Fibroblast of upper back skin (primary cell): ENCODE data around the gene HOXD12.

Source experiments
- DNase-seq: peaks from one replicate; pipeline ENCODE4 v3.0.0-alpha.2; 2013

Gene HOXD12

GRCh38 chr2:176093898-176094249, 5.7 kb upstream of the HOXD12 start:
- no peak for DNase-seq

GRCh38 chr2:176094349-176094748, 5.2 kb upstream of the HOXD12 start:
- no peak for DNase-seq

- DNase-seq = no peak
These were observed 4.2 kb upstream of the HOXD12 start for GRCh38 chr2:176095421-176095820.

GRCh38 chr2:176096243-176096985, 3.2 kb upstream of the HOXD12 start:
- DNase-seq = no peak

- DNase-seq = peak; percentile 54
These were observed 2.4 kb upstream of the HOXD12 start for GRCh38 chr2:176096986-176097819.

- no peak for DNase-seq
These were observed 1.7 kb upstream of the HOXD12 start for GRCh38 chr2:176097820-176098365.

GRCh38 chr2:176098366-176099158, 1.0 kb upstream of the HOXD12 start:
- DNase-seq = no peak

GRCh38 chr2:176099159-176099727, 352 bp upstream of the HOXD12 start:
- DNase-seq = no peak

- no peak for DNase-seq
These were observed 1.0 kb downstream of the HOXD12 start for GRCh38 chr2:176100547-176101140.

- no peak for DNase-seq
These were observed 1.7 kb downstream of the HOXD12 start for GRCh38 chr2:176101216-176101830.

- no peak for DNase-seq
These were observed 2.2 kb downstream of the HOXD12 start for GRCh38 chr2:176101842-176102241.

GRCh38 chr2:176102309-176102866, 2.8 kb downstream of the HOXD12 start:
- no peak for DNase-seq

- DNase-seq = no peak
These were observed 3.6 kb downstream of the HOXD12 start for GRCh38 chr2:176103194-176103593.

GRCh38 chr2:176103742-176104315, 4.2 kb downstream of the HOXD12 start:
- no peak for DNase-seq

- peak; percentile 72 for DNase-seq
These were observed 4.9 kb downstream of the HOXD12 start for GRCh38 chr2:176104316-176105077.

- DNase-seq = no peak
These were observed 5.6 kb downstream of the HOXD12 start for GRCh38 chr2:176105078-176105729.

GRCh38 chr2:176105730-176106580, 6.4 kb downstream of the HOXD12 start:
- DNase-seq = no peak

GRCh38 chr2:176106581-176107539, 7.3 kb downstream of the HOXD12 start, which contains the start of gene HOXD11:
HOXD11 (plus strand) TSS chr2:176107280; CDS start chr2:176107356, 76 bp downstream.
- DNase-seq = peak; percentile 63
